ENCODE measurements around the gene DPH2. TPM values are rescaled to one million over a fixed set of nuclear protein-coding genes. Genes with fewer than 3 reads are reported as not detected.

The DPH2 gene
- total RNA-seq, 1 experiment from 2014 or later = 54.5 TPM

GRCh38 chr1:44014365-44015104 lies 44.7 kb downstream of the DPH2 start:
- in situ Hi-C loops (cut with HindIII; ENCODE audit: low pct_unique_long_range_greater_than_20kb, low sequenced_read_pairs) = no loop called here

GRCh38 chr1:44015206-44015605 lies 45.4 kb downstream of the DPH2 start:
- in situ Hi-C loops (cut with HindIII; ENCODE audit: low pct_unique_long_range_greater_than_20kb, low sequenced_read_pairs) = no loop called here

More at GRCh38 chr1:44014365-44015104, 44.7 kb downstream of the DPH2 start:
- DNase-seq (ENCODE audit: low read depth) = no peak

GRCh38 chr1:44016041-44016889 lies 46.5 kb downstream of the DPH2 start:
- DNase-seq (ENCODE audit: low read depth) = no peak
- in situ Hi-C loops (cut with HindIII; ENCODE audit: low pct_unique_long_range_greater_than_20kb, low sequenced_read_pairs) = no loop called here

More at GRCh38 chr1:44015206-44015605, 45.4 kb downstream of the DPH2 start:
- DNase-seq (ENCODE audit: low read depth) = no peak

DNA sequence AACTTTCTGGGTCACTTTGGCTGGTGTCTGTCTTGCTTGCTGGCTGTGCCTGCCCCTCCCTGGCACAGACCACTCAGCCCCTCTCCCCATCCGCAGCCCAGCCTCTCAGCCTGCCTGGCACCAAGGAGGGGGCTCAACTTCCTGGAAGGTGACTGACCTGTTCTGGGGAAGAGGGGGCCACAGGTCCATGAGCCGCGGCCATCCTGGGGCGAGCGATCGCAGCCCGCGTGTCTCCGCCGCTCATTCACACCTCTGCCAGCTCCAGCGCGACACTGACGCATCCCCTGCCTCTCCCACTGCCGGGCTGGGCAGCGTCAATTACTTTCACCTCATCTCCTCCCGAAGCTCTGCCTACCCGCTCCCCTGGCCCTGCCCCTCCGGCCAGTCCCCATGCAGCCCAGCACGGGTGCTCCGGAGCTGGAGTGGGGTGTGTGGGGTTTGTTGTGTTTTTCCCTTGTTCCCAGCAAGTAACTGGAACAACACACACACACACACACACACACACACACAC lies 47.1 kb downstream of the DPH2 start:
- in situ Hi-C loops (cut with HindIII; ENCODE audit: low pct_unique_long_range_greater_than_20kb, low sequenced_read_pairs) = no loop called here
- DNase-seq (ENCODE audit: low read depth) = no peak

DNA sequence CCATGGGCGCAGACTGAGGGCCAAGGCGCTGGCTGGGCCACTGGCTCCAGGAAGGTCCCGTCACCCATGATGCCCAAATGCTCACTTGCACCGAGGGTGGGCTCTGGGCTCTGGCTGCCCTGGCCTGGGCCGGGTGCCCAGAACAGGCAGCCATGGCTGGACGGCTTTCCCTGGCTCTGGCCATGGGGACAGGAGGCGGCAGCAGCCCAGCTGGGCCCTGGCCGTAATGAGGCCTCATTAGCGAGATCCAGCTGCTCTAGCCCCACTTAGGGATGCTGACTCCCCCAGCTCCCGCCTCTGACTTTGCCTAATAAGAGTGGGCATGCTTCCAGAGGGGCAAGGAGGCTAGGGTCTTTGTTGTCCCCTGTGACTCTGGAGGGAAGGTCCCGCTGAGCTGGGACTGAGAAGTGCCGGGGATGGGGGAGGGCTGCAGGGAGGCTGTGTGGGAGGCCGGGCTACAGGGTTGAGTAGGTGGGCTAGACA lies 49.7 kb downstream of the DPH2 start:
- DNase-seq (ENCODE audit: low read depth) = no peak
- in situ Hi-C loops (cut with HindIII; ENCODE audit: low pct_unique_long_range_greater_than_20kb, low sequenced_read_pairs) = no loop called here

GRCh38 chr1:44020464-44020863 lies 50.7 kb downstream of the DPH2 start:
- in situ Hi-C loops (cut with HindIII; ENCODE audit: low pct_unique_long_range_greater_than_20kb, low sequenced_read_pairs) = no loop called here
- no peak for DNase-seq (ENCODE audit: low read depth)

DNA sequence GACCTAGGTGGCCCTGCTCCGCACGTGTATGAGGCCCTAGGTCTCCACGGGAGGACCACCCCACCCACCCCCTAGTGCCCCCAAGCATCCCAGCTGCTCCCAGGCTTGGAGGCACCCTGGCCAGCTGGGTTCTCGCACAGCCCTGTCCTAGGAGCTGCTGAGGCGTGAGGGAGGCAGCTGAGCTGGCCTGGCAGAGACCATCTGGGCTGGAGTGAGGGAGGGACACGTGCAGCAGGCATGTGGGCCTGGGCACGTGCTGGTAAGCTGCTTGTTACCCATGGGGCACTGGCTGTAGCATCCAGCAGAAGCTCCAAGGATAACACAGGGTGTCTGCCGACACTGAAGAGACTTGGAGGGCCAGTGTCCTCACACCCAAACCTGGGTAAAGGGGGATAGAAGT lies 51.3 kb downstream of the DPH2 start:
- in situ Hi-C loops (cut with HindIII; ENCODE audit: low pct_unique_long_range_greater_than_20kb, low sequenced_read_pairs) = no loop called here
- no peak for DNase-seq (ENCODE audit: low read depth)

DNA sequence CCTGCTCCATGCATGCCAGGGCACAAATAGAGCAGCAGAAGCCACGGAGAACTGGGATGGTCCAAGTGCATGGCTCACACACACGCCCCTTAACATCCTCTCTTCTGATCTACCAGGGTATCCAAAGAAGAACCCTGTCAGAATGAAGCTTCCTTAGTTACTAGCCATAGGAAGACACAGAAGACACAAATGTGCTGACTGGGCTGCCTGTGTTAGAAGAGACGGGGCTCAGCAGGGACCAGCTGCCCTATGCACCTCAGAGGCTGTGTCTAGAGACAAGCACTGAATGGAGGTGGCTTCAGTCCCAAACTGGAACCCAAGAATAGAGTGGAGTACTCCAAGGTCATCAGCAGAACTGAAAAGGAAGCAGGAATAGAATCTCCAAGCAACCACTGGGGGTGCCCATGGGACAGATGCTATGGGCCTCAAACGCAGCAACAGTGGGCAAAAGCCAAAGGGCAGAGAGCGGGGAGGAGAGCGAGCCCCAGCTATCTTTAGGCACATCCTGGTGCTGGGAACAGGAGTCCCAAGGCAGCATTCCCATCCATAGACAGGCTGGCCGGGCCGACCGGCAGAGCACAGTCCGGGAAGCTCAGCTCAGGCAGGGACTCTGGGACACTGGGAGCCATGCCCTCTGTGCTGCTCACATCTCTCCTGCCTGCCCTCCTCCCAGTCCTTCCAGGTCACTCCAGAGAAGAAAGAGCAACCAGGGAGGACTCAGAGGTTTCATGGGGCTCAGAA lies 51.9 kb downstream of the DPH2 start:
- in situ Hi-C loops (cut with HindIII; ENCODE audit: low pct_unique_long_range_greater_than_20kb, low sequenced_read_pairs) = no loop called here
- DNase-seq (ENCODE audit: low read depth) = no peak

Other genes with a start within 250 kb of the DPH2 start
- not detected in 2 replicates for gene ARTN, start 36.2 kb upstream of the DPH2 start, total RNA-seq (2014; rRNA removed; shearing (Covaris generic); ENCODE audit: low replicate concordance)
- 16.9 and 21.3 TPM in 2 replicates for gene IPO13, start 23.1 kb upstream of the DPH2 start, total RNA-seq (2014; rRNA removed; shearing (Covaris generic); ENCODE audit: low replicate concordance)
- 144 and 201 TPM in 2 replicates for gene ATP6V0B, start 5.0 kb downstream of the DPH2 start, total RNA-seq (2014; rRNA removed; shearing (Covaris generic); ENCODE audit: low replicate concordance)
- gene B4GALT2, start 9.2 kb downstream of the DPH2 start, total RNA-seq (2014; rRNA removed; shearing (Covaris generic); ENCODE audit: low replicate concordance) = 75.2 and 88.9 TPM in 2 replicates
- 24.9 and 31.2 TPM in 2 replicates for gene CCDC24, start 21.6 kb downstream of the DPH2 start, total RNA-seq (2014; rRNA removed; shearing (Covaris generic); ENCODE audit: low replicate concordance)
- gene SLC6A9, start 61.5 kb downstream of the DPH2 start, total RNA-seq (2014; rRNA removed; shearing (Covaris generic); ENCODE audit: low replicate concordance) = 0.20 TPM in 1 of 2 replicates, not detected in the other
- not detected in 2 replicates for gene KLF17, start 148.8 kb downstream of the DPH2 start, total RNA-seq (2014; rRNA removed; shearing (Covaris generic); ENCODE audit: low replicate concordance)
- gene KLF18, start 171.6 kb downstream of the DPH2 start, total RNA-seq (2014; rRNA removed; shearing (Covaris generic); ENCODE audit: low replicate concordance) = not detected in 2 replicates
- 45.5 and 58.7 TPM in 2 replicates for gene DMAP1, start 243.5 kb downstream of the DPH2 start, total RNA-seq (2014; rRNA removed; shearing (Covaris generic); ENCODE audit: low replicate concordance)

Measured in Caki2 (cell line).